Endothelial cell of umbilical vein (primary cell): ENCODE measurements around the gene OSTC. TPM values are rescaled to one million over a fixed set of nuclear protein-coding genes. Genes with fewer than 3 reads are reported as not detected.

Experiments used
- BruUV-seq: library from RNA; stranded (reverse); fragments of 400-500 nt; replicated peaks from 2 replicates; lab custom pipeline; 2021; lab: Mats Ljungman, UMichigan
- CTCF ChIA-PET: fragments of 300-600, 350-600 bp; sonication (Branson Sonifier 250); formaldehyde crosslinking; loops from one replicate; lab custom pipeline; 2021; ENCODE audit warnings: antibody characterized with exemption, inconsistent platforms; lab: Charles Lee
- POLR2A ChIA-PET: fragments of 300-600, 350-600 bp; sonication (Branson Sonifier 250); formaldehyde crosslinking; loops from one replicate; lab custom pipeline; 2021; ENCODE audit warnings: antibody characterized with exemption, inconsistent platforms; lab: Charles Lee
- DNase-seq: peaks from one replicate; pipeline ENCODE4 v3.0.0-alpha.2; 2011; ENCODE audit warnings: low read depth, low spot score
- FAIRE-seq: peaks from 2 replicates; lab custom pipeline; 2011; peaks lifted over from hg19 to GRCh38; lab: Jason Lieb, UNC
- H2AFZ ChIP-seq: 2 replicates; pipeline ENCODE4 v1.6.0; 2012; ENCODE audit warnings: low read depth, low read length, control low read depth, inconsistent platforms
- H3K27ac ChIP-seq: 2 replicates; pipeline ENCODE4 v1.5.1; 2011; ENCODE audit warnings: low read depth, mild to moderate bottlenecking, control low read depth, low read length, moderate library complexity; ENCODE audit not compliant: insufficient read depth
- H3K27me3 ChIP-seq, 2 experiments: 2 replicates each; pipeline versions ENCODE4 v1.6.0 to v1.6.1; 2011; ENCODE audit warnings: low read length in 2 of 2, mixed read lengths in 1 of 2; ENCODE audit not compliant: control insufficient read depth in 2 of 2, insufficient read depth in 2 of 2
- H3K36me3 ChIP-seq, 2 experiments: 2 replicates in 1 of 2; 3 replicates in 1 of 2; pipeline ENCODE4 v1.5.1; 2011; ENCODE audit warnings: low read length in 2 of 2, mild to moderate bottlenecking in 1 of 2, moderate library complexity in 1 of 2; ENCODE audit not compliant: control insufficient read depth in 2 of 2, insufficient read depth in 2 of 2; ENCODE audit errors: extremely low read depth in 1 of 2
- H3K4me1 ChIP-seq: 3 replicates; pipeline ENCODE4 v1.5.1; 2011; ENCODE audit warnings: mild to moderate bottlenecking, low read length; ENCODE audit not compliant: control insufficient read depth, insufficient read depth; ENCODE audit errors: extremely low read depth
- H3K4me2 ChIP-seq: 2 replicates; pipeline ENCODE4 v1.6.1; 2011; ENCODE audit warnings: low read length, control low read depth, mixed read lengths; ENCODE audit not compliant: insufficient read depth
- H3K4me3 ChIP-seq, 3 experiments: fragments of 200-600 bp in 1 of 3; sonication (generic), shearing (Covaris generic) in 1 of 3; replicated peaks in 1 of 3; 2 replicates each; pipeline ENCODE4 v1.5.1; 2011 to 2016; ENCODE audit warnings: control low read depth in 3 of 3, low read length in 3 of 3, mild to moderate bottlenecking in 2 of 3, inconsistent platforms in 1 of 3, low read depth in 1 of 3, moderate library complexity in 1 of 3; ENCODE audit not compliant: insufficient read depth in 1 of 3
- H3K79me2 ChIP-seq: 2 replicates; pipeline ENCODE4 v1.6.0; 2012; ENCODE audit warnings: low read length, inconsistent platforms; ENCODE audit not compliant: control insufficient read depth, insufficient read depth
- H3K9ac ChIP-seq: replicated peaks from 2 replicates; pipeline ENCODE3; 2011; ENCODE audit warnings: low read length, control low read depth; ENCODE audit not compliant: insufficient read depth; ENCODE audit errors: extremely low read depth
- H3K9me1 ChIP-seq: replicated peaks from 3 replicates; pipeline ENCODE4 v1.6.0; 2011; ENCODE audit warnings: mild to moderate bottlenecking, low read length; ENCODE audit not compliant: control insufficient read depth, insufficient read depth; ENCODE audit errors: extremely low read depth
- H3K9me3 ChIP-seq: replicated peaks from 2 replicates; pipeline ENCODE4 v1.5.1; 2012; ENCODE audit warnings: low read length, inconsistent platforms; ENCODE audit not compliant: control insufficient read depth, insufficient read depth
- H4K20me1 ChIP-seq: replicated peaks from 2 replicates; pipeline ENCODE3; 2011; ENCODE audit warnings: mild to moderate bottlenecking, low read length; ENCODE audit not compliant: control insufficient read depth, insufficient read depth; ENCODE audit errors: extremely low read depth
- EZH2 ChIP-seq: IDR thresholded peaks from 2 replicates; pipeline ENCODE4 v1.6.1; 2012; ENCODE audit warnings: borderline replicate concordance, low read depth, mild to moderate bottlenecking, moderate library complexity, low read length, inconsistent platforms; ENCODE audit not compliant: severe bottlenecking
- FOS ChIP-seq: IDR thresholded peaks from 2 replicates; pipeline ENCODE4 v1.6.1; 2011; ENCODE audit warnings: mild to moderate bottlenecking, low read length, moderate library complexity, borderline replicate concordance; ENCODE audit not compliant: insufficient read depth
- GATA2 ChIP-seq: IDR thresholded peaks from 2 replicates; pipeline ENCODE4 v1.7.0; 2011; ENCODE audit warnings: low read depth, mild to moderate bottlenecking, moderate library complexity, mixed read lengths, low read length; ENCODE audit not compliant: insufficient read length, insufficient read depth
- JUN ChIP-seq: IDR thresholded peaks from 2 replicates; pipeline ENCODE4 v1.6.1; 2011; ENCODE audit warnings: borderline replicate concordance, low read depth; ENCODE audit not compliant: insufficient read length, insufficient read depth
- MYC ChIP-seq: IDR thresholded peaks from one replicate; pipeline ENCODE4 v1.6.1; 2011; ENCODE audit warnings: mild to moderate bottlenecking, low read depth, low read length
- POLR2A ChIP-seq: IDR thresholded peaks from 2 replicates; pipeline ENCODE4 v1.6.1; 2012; ENCODE audit warnings: low read depth, mild to moderate bottlenecking, control low read depth, low read length
- POLR2AphosphoS5 ChIP-seq: IDR thresholded peaks from 2 replicates; pipeline ENCODE4 v1.6.1; 2012; ENCODE audit warnings: low read depth, mild to moderate bottlenecking, control low read depth, low read length, moderate library complexity; ENCODE audit not compliant: insufficient read depth
- dilution Hi-C: fragments of 300-500 bp; cut with MboI; formaldehyde crosslinking; loops from one replicate; pipeline ENCODE4 v1.15.0; 2019; ENCODE audit warnings: low sequenced_read_pairs; ENCODE audit not compliant: extremely low pct_ligation_motif_present
- intact Hi-C: fragments of 100-400 bp; cut with micrococcal nuclease; formaldehyde crosslinking; loops from one replicate; pipeline ENCODE4 v1.10.0; 2022
- polyA plus RNA-seq, 4 experiments: library from polyadenylated mRNA; depleted of rRNA in 3 of 4; stranded (reverse) in 3 of 4; unstranded in 1 of 4; fragments of >200 nt; gene quantifications; 2 replicates each; pipeline versions ENCODE4 v1.2.1 to v1.2.3, GENCODE V29; 2011 to 2012; ENCODE audit warnings: missing spikeins in 1 of 4
- total RNA-seq: library from RNA; stranded (reverse); gene quantifications from 2 replicates; pipeline ENCODE4 v1.2.3, GENCODE V29; 2021
- TF ChIP-seq, protein P1 (sequence below): IDR thresholded peaks from 2 replicates; pipeline ENCODE4 v1.6.1; 2011; ENCODE audit not compliant: insufficient read depth, insufficient read length
- TF ChIP-seq, protein P2 (sequence below), 2 donors: IDR thresholded peaks; 1 replicate in 1 of 2; 2 replicates in 1 of 2; pipeline ENCODE4 v1.5.1; 2011; ENCODE audit warnings: low read length in 2 of 2, mild to moderate bottlenecking in 2 of 2, moderate library complexity in 2 of 2, control low read depth in 1 of 2, inconsistent platforms in 1 of 2, low read depth in 1 of 2; ENCODE audit not compliant: insufficient read depth in 1 of 2; ENCODE audit errors: extremely low read depth in 1 of 2

The OSTC gene
- total and polyA plus RNA-seq, 2 donors (not counting 3 experiments of a cell fraction or from before 2014, with no cell fraction given) = 196 to 310 TPM

DNA sequence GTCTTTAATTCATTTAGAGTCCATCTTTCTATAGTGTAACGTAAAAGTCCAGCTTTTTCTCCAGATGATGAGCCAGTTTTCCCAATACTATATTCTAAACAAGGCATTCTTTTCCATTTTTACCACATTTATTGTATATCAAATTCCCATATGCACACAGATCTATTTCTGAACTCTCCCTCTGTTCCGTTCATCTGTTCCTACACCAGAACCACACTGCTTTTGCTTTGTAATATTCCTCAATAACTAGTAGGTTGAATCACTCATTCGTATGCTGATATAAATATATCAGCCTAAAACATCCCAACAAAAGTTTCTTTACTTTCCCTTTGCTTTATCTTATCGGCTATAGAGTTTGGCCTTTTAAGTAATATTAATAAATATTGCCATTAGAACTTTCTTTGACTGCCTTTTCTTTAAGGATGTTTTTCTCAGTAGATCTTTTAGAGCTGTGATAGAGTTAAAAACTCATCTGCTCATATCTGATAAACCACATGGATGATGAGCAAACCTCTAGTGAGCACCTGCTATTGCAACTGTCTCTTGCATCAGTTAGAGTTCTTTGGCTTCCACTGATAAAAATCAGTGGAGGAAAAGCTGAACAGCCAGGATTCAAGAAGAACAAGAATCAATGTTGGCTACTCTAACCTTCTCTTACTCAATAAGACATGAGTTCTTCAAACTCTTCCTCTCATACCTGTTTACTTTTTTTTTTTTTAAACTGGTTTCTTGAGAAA, 43.2 kb upstream of the OSTC start:
- Histone ChIP-seq H3K36me3 (no peaks in the 10 kb centered on the region), H3K79me2 (no peaks in the 10 kb centered on the region), H3K27me3 (no peaks in the 10 kb centered on the region), H3K9me1 (no peaks in the 10 kb centered on the region), H3K4me1 (no peaks in the 10 kb centered on the region), H3K4me2 (no peak overlapping the region), H3K9me3 (no peaks in the 10 kb centered on the region), H3K27ac (no peak overlapping the region), H3K4me3 (no peak overlapping the region), H2AFZ (no peak overlapping the region), H3K9ac (no peak overlapping the region), H4K20me1 (no peaks in the 10 kb centered on the region)
- DNase-seq (no peak), FAIRE-seq (no peak)
- ChIA-PET POLR2A (no interaction called here), CTCF (no interaction called here)
- dilution Hi-C loops = no loop called here
- intact Hi-C loops = no loop called here
- TF ChIP-seq EZH2 (no peak), POLR2A (no peak), GATA2 (no peak), POLR2AphosphoS5 (no peak)
- no TSS peak for BruUV-seq

DNA sequence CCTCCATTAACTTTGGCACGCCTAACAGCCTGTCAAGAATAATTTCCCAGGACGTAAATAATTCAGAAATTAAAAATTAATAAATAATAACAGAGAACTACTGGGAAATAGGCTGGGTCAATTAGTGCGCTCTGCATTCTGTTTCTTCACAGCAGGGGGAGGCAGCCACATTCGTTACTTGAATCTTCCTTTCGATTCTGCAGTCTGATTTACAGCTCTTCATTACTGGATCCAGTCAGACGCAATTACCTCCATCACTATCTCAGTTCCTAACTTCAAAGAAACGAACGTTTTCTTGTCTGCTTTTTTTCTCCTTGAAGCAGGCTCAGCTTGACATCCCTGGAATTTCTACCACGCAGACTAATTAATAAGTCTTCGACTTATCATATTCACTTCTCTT, 39.0 kb upstream of the OSTC start:
- Histone ChIP-seq H3K79me2 (no peaks in the 10 kb centered on the region), H3K27ac (no peak overlapping the region), H3K9me3 (no peaks in the 10 kb centered on the region), H3K36me3 (no peaks in the 10 kb centered on the region), H3K27me3 (no peaks in the 10 kb centered on the region), H3K9ac (no peak overlapping the region), H3K4me1 (no peaks in the 10 kb centered on the region), H2AFZ (no peak overlapping the region), H4K20me1 (no peaks in the 10 kb centered on the region), H3K9me1 (no peaks in the 10 kb centered on the region), H3K4me2 (peak overlapping the region; percentile 47), H3K4me3 (no peak overlapping the region)
- TF ChIP-seq GATA2 (no peak), FOS (no peak), EZH2 (no peak), POLR2AphosphoS5 (no peak), POLR2A (no peak), JUN (no peak), MYC (no peak)
- TF ChIP-seq, protein P1, sequence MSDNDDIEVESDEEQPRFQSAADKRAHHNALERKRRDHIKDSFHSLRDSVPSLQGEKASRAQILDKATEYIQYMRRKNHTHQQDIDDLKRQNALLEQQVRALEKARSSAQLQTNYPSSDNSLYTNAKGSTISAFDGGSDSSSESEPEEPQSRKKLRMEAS = no peak
- TF ChIP-seq, protein P2, sequence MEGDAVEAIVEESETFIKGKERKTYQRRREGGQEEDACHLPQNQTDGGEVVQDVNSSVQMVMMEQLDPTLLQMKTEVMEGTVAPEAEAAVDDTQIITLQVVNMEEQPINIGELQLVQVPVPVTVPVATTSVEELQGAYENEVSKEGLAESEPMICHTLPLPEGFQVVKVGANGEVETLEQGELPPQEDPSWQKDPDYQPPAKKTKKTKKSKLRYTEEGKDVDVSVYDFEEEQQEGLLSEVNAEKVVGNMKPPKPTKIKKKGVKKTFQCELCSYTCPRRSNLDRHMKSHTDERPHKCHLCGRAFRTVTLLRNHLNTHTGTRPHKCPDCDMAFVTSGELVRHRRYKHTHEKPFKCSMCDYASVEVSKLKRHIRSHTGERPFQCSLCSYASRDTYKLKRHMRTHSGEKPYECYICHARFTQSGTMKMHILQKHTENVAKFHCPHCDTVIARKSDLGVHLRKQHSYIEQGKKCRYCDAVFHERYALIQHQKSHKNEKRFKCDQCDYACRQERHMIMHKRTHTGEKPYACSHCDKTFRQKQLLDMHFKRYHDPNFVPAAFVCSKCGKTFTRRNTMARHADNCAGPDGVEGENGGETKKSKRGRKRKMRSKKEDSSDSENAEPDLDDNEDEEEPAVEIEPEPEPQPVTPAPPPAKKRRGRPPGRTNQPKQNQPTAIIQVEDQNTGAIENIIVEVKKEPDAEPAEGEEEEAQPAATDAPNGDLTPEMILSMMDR (IDR thresholded peaks at IDR 0.05; ENCODE audit: extremely low read depth in 1 of 2, insufficient read depth in 1 of 2, low read depth in 1 of 2, low read length in 2 of 2) = no peak
- BruUV-seq = no TSS peak
- CTCF ChIA-PET = interaction anchor here (0.6 to 1.1 kb wide), 3 partner anchors 28 to 592 kb away, joined by 3 read pairs; no protein-coding TSS in a partner anchor
- dilution Hi-C loops (no loop called here), intact Hi-C loops (no loop called here)
- POLR2A ChIA-PET = no interaction called here
- FAIRE-seq = no peak
- no peak for DNase-seq
